Esophagus muscularis mucosa (tissue), 4 donors: ENCODE results near the gene FGF19. TPM values are rescaled to one million over a fixed set of nuclear protein-coding genes. Genes with fewer than 3 reads are reported as not detected.

Experiments
- DNase-seq: peaks from one replicate; pipeline ENCODE4 v3.0.0-alpha.2; 2017; ENCODE audit errors: extremely low spot score
- H3K27ac ChIP-seq, 4 donors: fragments of 200-600 bp; sonication (generic); replicated peaks in 1 of 4; 1 replicate in 3 of 4; 2 replicates in 1 of 4; pipeline ENCODE4 v1.5.1; 2016 to 2019; ENCODE audit warnings: mild to moderate bottlenecking in 1 of 4
- H3K27me3 ChIP-seq, 4 donors: fragments of 200-600 bp; sonication (generic); one replicate each; pipeline versions ENCODE4 v1.5.1 to v1.6.0; 2016 to 2019
- H3K36me3 ChIP-seq, 4 donors: fragments of 200-600 bp; sonication (generic); one replicate each; pipeline ENCODE4 v1.5.1; 2016 to 2019
- H3K4me1 ChIP-seq, 4 donors: fragments of 200-600 bp; sonication (generic); one replicate each; pipeline ENCODE4 v1.5.1; 2016 to 2019
- H3K4me3 ChIP-seq, 4 donors: fragments of 200-600 bp; sonication (generic); 1 replicate in 2 of 4; 2 replicates in 2 of 4; pipeline ENCODE4 v1.5.1; 2016 to 2019; ENCODE audit warnings: mild to moderate bottlenecking in 4 of 4, moderate library complexity in 1 of 4
- H3K9me3 ChIP-seq, 4 donors: fragments of 200-600 bp; sonication (generic); 1 replicate in 3 of 4; 2 replicates in 1 of 4; pipeline ENCODE4 v1.5.1; 2016 to 2019
- EP300 ChIP-seq: sonication (generic); formaldehyde crosslinking; IDR thresholded peaks from one replicate; pipeline ENCODE4 v1.6.1; 2017; ENCODE audit warnings: antibody characterized with exemption
- POLR2A ChIP-seq: fragments of 450-650 bp; IDR thresholded peaks from one replicate; pipeline ENCODE4 v1.6.1; 2017; ENCODE audit warnings: antibody characterized with exemption, moderate library complexity, mild to moderate bottlenecking, low read depth
- POLR2AphosphoS5 ChIP-seq, 2 donors: sonication (generic); formaldehyde crosslinking; IDR thresholded peaks; one replicate each; pipeline ENCODE4 v1.6.1; 2017; ENCODE audit warnings: antibody characterized with exemption in 2 of 2
- WGBS: methylation state at CpG from one replicate; pipeline ENCODE4 v1.1.5; 2018; 5-methylcytosine and 5-hydroxymethylcytosine counted together
- intact Hi-C: fragments of 100-400 bp; cut with DNase I; formaldehyde crosslinking; loops from one replicate; pipeline ENCODE4 v1.15.1; 2023
- total RNA-seq, 4 donors: library from RNA; depleted of rRNA; stranded (reverse); fragments of >200 nt; gene quantifications; one replicate each; pipeline versions ENCODE4 v1.1.0 to v1.2.1, GENCODE V29; 2016
- TF ChIP-seq, protein P1 (sequence below), 3 experiments: fragments of 200-600 bp in 2 of 3; fragments of 450-650 bp in 1 of 3; sonication (generic) in 2 of 3; IDR thresholded peaks; one replicate each; pipeline ENCODE4 v1.5.1; 2017 to 2019; ENCODE audit warnings: antibody characterized with exemption in 3 of 3, mild to moderate bottlenecking in 2 of 3, moderate library complexity in 1 of 3

The FGF19 gene
- total RNA-seq, 4 donors from 2014 or later, result not detected

DNA sequence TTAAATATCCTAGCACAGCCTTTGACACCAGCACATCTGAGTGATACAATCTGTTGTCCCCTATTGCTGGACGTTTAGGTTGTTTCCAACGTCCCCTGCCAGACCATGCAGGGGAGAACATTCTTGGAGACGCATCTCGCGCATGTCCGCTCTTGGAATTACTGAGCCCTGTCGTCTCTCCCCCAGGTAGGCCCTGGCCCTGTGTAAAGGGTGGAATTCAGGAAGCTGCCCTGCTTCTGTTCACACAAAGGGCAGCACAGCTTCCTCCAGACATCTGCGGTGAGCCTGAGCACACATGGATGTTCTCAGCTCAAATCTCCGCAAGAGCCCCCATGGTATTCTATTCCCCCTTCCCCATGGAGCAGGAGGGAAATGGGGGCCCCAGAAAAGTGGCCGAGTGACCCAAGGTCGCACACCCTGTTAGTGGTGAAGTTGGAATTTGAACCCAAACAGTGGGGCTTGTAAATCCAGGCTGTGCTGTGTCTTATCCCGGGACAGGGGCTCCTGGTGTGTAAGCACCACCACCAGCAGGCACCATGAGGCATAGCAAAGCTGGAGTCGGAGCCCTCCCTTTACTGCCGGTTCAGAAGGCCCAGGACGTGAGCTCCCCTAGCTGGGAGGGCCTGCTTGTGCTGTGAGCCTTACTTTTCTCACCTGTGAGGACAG is 5.0 kb upstream of the FGF19 start:
- H3K9me3 ChIP-seq, result no peaks in the 10 kb centered on the region
- intact Hi-C loops, result no loop called here
- no peak overlapping the region for H3K4me3 ChIP-seq
- peaks cover 8 to 16% (median 12%) of the 10 kb centered on the region in 4 donors for H3K4me1 ChIP-seq
- WGBS, result 73% methylated on average over 14 of the region's 15 CpGs
- TF ChIP-seq POLR2AphosphoS5 (IDR thresholded peaks at IDR 0.05) (no peak), POLR2A (no peak), EP300 (no peak)
- TF ChIP-seq, protein P1, sequence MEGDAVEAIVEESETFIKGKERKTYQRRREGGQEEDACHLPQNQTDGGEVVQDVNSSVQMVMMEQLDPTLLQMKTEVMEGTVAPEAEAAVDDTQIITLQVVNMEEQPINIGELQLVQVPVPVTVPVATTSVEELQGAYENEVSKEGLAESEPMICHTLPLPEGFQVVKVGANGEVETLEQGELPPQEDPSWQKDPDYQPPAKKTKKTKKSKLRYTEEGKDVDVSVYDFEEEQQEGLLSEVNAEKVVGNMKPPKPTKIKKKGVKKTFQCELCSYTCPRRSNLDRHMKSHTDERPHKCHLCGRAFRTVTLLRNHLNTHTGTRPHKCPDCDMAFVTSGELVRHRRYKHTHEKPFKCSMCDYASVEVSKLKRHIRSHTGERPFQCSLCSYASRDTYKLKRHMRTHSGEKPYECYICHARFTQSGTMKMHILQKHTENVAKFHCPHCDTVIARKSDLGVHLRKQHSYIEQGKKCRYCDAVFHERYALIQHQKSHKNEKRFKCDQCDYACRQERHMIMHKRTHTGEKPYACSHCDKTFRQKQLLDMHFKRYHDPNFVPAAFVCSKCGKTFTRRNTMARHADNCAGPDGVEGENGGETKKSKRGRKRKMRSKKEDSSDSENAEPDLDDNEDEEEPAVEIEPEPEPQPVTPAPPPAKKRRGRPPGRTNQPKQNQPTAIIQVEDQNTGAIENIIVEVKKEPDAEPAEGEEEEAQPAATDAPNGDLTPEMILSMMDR (IDR thresholded peaks at IDR 0.05), result no peak
- H3K27me3 ChIP-seq, result peaks cover 0 to 78% (median 14%) of the 10 kb centered on the region in 4 donors
- H3K36me3 ChIP-seq, result no peaks in the 10 kb centered on the region
- no peak for DNase-seq
- H3K27ac ChIP-seq, result no peak overlapping the region

DNA sequence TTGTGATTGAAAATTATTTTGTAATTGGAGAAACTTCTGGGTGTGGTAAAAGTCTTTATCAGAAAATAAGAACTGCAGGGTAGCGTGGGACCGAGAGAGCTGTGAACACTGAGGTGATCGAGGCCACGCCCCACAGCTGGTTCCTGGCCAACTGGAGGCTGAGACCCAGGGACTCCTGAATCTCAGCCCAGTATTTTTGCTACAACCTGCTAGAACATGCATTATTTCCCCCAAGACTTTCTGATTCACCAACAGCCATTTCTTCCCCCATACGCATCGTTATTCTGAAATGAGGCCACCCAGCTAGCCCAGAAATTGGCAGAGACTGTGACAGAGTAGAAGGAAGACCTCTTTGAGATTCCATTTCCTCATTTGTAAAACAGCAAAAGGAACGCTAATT is 3.4 kb upstream of the FGF19 start:
- peaks cover 13 to 31% (median 26%) of the 10 kb centered on the region in 4 donors for H3K4me1 ChIP-seq
- no peaks in the 10 kb centered on the region for H3K9me3 ChIP-seq
- 45% methylated on average over 7 of the region's 7 CpGs for WGBS
- no peak overlapping the region for H3K27ac ChIP-seq
- H3K36me3 ChIP-seq, result no peaks in the 10 kb centered on the region
- intact Hi-C loops, result no loop called here
- no peak for DNase-seq
- peaks cover 0 to 78% (median 30%) of the 10 kb centered on the region in 4 donors for H3K27me3 ChIP-seq
- H3K4me3 ChIP-seq, result no peak overlapping the region
- TF ChIP-seq EP300, result no peak
- no peak for TF ChIP-seq POLR2AphosphoS5 (IDR thresholded peaks at IDR 0.05)
- TF ChIP-seq, protein P1 (IDR thresholded peaks at IDR 0.05), result no peak
- TF ChIP-seq POLR2A, result no peak

DNA sequence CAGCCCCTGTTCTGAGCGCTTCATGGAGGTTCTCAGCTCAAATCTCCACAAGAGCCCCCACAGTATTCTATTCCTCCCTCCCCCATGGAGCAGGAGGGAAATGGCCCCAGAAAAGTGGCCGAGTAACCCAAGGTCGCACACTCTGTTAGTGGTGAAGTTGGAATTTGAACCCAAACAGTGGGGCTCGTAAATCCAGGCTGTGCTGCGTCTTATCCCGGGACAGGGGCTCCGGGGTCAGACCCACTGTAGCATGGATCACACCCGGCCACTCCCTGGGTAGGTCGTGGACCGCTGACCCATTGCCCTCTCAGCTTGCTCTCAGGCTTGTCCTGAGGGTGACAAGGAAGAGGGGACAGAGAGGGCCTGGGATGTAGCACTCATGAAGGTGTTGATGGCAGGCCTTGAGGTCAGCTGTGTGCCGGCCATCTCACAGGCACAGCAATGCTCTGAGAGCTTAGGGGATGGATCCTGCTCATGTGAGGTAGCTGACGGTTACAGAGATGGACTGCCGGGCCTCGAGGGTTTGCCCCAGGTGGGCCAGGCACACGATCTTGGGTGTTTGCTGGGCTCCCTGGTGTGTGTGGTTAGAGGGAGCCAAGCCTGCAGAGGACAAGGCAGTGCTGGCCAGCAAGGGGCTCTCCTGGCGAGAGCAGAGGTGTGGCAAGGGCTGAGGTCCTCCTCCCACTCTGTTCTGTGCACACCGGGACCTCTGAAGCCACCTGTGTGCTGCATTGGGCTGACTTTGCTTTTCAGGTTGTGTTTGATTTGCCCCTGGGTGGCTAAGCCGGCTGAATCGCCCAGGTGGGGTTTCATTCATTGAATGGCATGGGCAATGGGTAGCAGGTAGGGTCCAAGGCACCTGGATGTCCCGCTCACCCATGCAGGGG is 2.3 kb upstream of the FGF19 start:
- H3K27me3 ChIP-seq, result peaks cover 0 to 83% (median 35%) of the 10 kb centered on the region in 4 donors
- TF ChIP-seq POLR2A (no peak), EP300 (no peak), POLR2AphosphoS5 (IDR thresholded peaks at IDR 0.05) (no peak)
- TF ChIP-seq, protein P1 (IDR thresholded peaks at IDR 0.05), result no peak
- 64% methylated on average over 19 of the region's 20 CpGs for WGBS
- H3K9me3 ChIP-seq, result no peaks in the 10 kb centered on the region
- H3K4me1 ChIP-seq, result peaks cover 15 to 35% (median 27%) of the 10 kb centered on the region in 4 donors
- no peak overlapping the region for H3K27ac ChIP-seq
- H3K36me3 ChIP-seq, result no peaks in the 10 kb centered on the region
- H3K4me3 ChIP-seq, result no peak overlapping the region
- intact Hi-C loops, result no loop called here
- DNase-seq, result no peak

DNA sequence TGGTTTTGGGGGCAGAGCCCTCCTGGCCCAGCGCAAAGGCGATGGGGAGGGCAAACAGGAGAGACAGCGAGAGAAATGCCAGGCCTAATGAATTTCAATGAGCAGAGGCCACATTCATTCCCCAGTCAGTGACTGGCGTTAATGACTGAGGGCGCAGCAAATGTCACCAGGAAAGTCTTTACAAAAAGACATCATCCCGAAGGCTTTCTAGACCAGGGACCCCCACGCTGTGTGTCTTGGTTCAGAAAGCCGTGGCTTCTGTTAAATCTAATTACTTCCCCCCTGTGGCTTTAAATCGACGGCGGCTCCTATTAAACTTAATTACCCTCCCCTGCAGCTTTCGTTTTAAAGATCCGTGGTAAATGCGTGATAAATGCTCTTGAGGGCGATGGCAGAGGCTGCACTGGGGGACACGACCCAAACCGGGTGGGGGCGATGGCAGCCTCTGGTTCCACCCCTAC is 1.6 kb upstream of the FGF19 start:
- TF ChIP-seq POLR2A (no peak), EP300 (no peak), POLR2AphosphoS5 (IDR thresholded peaks at IDR 0.05) (no peak)
- TF ChIP-seq, protein P1 (IDR thresholded peaks at IDR 0.05), result no peak
- Histone ChIP-seq H3K9me3 (no peaks in the 10 kb centered on the region), H3K27me3 (peaks cover 0 to 86% (median 42%) of the 10 kb centered on the region in 4 donors), H3K4me3 (no peak overlapping the region), H3K36me3 (no peaks in the 10 kb centered on the region), H3K4me1 (peaks cover 18 to 39% (median 30%) of the 10 kb centered on the region in 4 donors), H3K27ac (no peak overlapping the region)
- 42% methylated on average over 18 of the region's 18 CpGs for whole genome bisulfite sequencing
- intact Hi-C loops, result no loop called here
- no peak for DNase-seq
